Endothelial cell of umbilical vein (primary cell): ENCODE data around the gene FAM118B. TPM values are rescaled to one million over a fixed set of nuclear protein-coding genes. Genes with fewer than 3 reads are reported as not detected.

Experiments
- BruUV-seq: library from RNA; stranded (reverse); fragments of 400-500 nt; replicated peaks from 2 replicates; lab custom pipeline; 2021; lab: Mats Ljungman, UMichigan
- CTCF ChIA-PET: fragments of 300-600, 350-600 bp; sonication (Branson Sonifier 250); formaldehyde crosslinking; loops from one replicate; lab custom pipeline; 2021; ENCODE audit warnings: antibody characterized with exemption, inconsistent platforms; lab: Charles Lee
- POLR2A ChIA-PET: fragments of 300-600, 350-600 bp; sonication (Branson Sonifier 250); formaldehyde crosslinking; loops from one replicate; lab custom pipeline; 2021; ENCODE audit warnings: antibody characterized with exemption, inconsistent platforms; lab: Charles Lee
- DNase-seq: peaks from one replicate; pipeline ENCODE4 v3.0.0-alpha.2; 2011; ENCODE audit warnings: low read depth, low spot score
- FAIRE-seq: peaks from 2 replicates; lab custom pipeline; 2011; peaks lifted over from hg19 to GRCh38; lab: Jason Lieb, UNC
- H2AFZ ChIP-seq: 2 replicates; pipeline ENCODE4 v1.6.0; 2012; ENCODE audit warnings: low read depth, low read length, control low read depth, inconsistent platforms
- H3K27ac ChIP-seq: 2 replicates; pipeline ENCODE4 v1.5.1; 2011; ENCODE audit warnings: low read depth, mild to moderate bottlenecking, control low read depth, low read length, moderate library complexity; ENCODE audit not compliant: insufficient read depth
- H3K27me3 ChIP-seq, 2 experiments: 2 replicates each; pipeline versions ENCODE4 v1.6.0 to v1.6.1; 2011; ENCODE audit warnings: low read length in 2 of 2, mixed read lengths in 1 of 2; ENCODE audit not compliant: control insufficient read depth in 2 of 2, insufficient read depth in 2 of 2
- H3K36me3 ChIP-seq, 2 experiments: 2 replicates in 1 of 2; 3 replicates in 1 of 2; pipeline ENCODE4 v1.5.1; 2011; ENCODE audit warnings: low read length in 2 of 2, mild to moderate bottlenecking in 1 of 2, moderate library complexity in 1 of 2; ENCODE audit not compliant: control insufficient read depth in 2 of 2, insufficient read depth in 2 of 2; ENCODE audit errors: extremely low read depth in 1 of 2
- H3K4me1 ChIP-seq: 3 replicates; pipeline ENCODE4 v1.5.1; 2011; ENCODE audit warnings: mild to moderate bottlenecking, low read length; ENCODE audit not compliant: control insufficient read depth, insufficient read depth; ENCODE audit errors: extremely low read depth
- H3K4me2 ChIP-seq: 2 replicates; pipeline ENCODE4 v1.6.1; 2011; ENCODE audit warnings: low read length, control low read depth, mixed read lengths; ENCODE audit not compliant: insufficient read depth
- H3K4me3 ChIP-seq, 3 experiments: fragments of 200-600 bp in 1 of 3; sonication (generic), shearing (Covaris generic) in 1 of 3; replicated peaks in 1 of 3; 2 replicates each; pipeline ENCODE4 v1.5.1; 2011 to 2016; ENCODE audit warnings: control low read depth in 3 of 3, low read length in 3 of 3, mild to moderate bottlenecking in 2 of 3, inconsistent platforms in 1 of 3, low read depth in 1 of 3, moderate library complexity in 1 of 3; ENCODE audit not compliant: insufficient read depth in 1 of 3
- H3K79me2 ChIP-seq: 2 replicates; pipeline ENCODE4 v1.6.0; 2012; ENCODE audit warnings: low read length, inconsistent platforms; ENCODE audit not compliant: control insufficient read depth, insufficient read depth
- H3K9ac ChIP-seq: replicated peaks from 2 replicates; pipeline ENCODE3; 2011; ENCODE audit warnings: low read length, control low read depth; ENCODE audit not compliant: insufficient read depth; ENCODE audit errors: extremely low read depth
- H3K9me1 ChIP-seq: replicated peaks from 3 replicates; pipeline ENCODE4 v1.6.0; 2011; ENCODE audit warnings: mild to moderate bottlenecking, low read length; ENCODE audit not compliant: control insufficient read depth, insufficient read depth; ENCODE audit errors: extremely low read depth
- H3K9me3 ChIP-seq: replicated peaks from 2 replicates; pipeline ENCODE4 v1.5.1; 2012; ENCODE audit warnings: low read length, inconsistent platforms; ENCODE audit not compliant: control insufficient read depth, insufficient read depth
- H4K20me1 ChIP-seq: replicated peaks from 2 replicates; pipeline ENCODE3; 2011; ENCODE audit warnings: mild to moderate bottlenecking, low read length; ENCODE audit not compliant: control insufficient read depth, insufficient read depth; ENCODE audit errors: extremely low read depth
- CTCF ChIP-seq, 2 donors: IDR thresholded peaks; 1 replicate in 1 of 2; 2 replicates in 1 of 2; pipeline ENCODE4 v1.5.1; 2011; ENCODE audit warnings: low read length in 2 of 2, mild to moderate bottlenecking in 2 of 2, moderate library complexity in 2 of 2, control low read depth in 1 of 2, inconsistent platforms in 1 of 2, low read depth in 1 of 2; ENCODE audit not compliant: insufficient read depth in 1 of 2; ENCODE audit errors: extremely low read depth in 1 of 2
- EZH2 ChIP-seq: IDR thresholded peaks from 2 replicates; pipeline ENCODE4 v1.6.1; 2012; ENCODE audit warnings: borderline replicate concordance, low read depth, mild to moderate bottlenecking, moderate library complexity, low read length, inconsistent platforms; ENCODE audit not compliant: severe bottlenecking
- FOS ChIP-seq: IDR thresholded peaks from 2 replicates; pipeline ENCODE4 v1.6.1; 2011; ENCODE audit warnings: mild to moderate bottlenecking, low read length, moderate library complexity, borderline replicate concordance; ENCODE audit not compliant: insufficient read depth
- GATA2 ChIP-seq: IDR thresholded peaks from 2 replicates; pipeline ENCODE4 v1.7.0; 2011; ENCODE audit warnings: low read depth, mild to moderate bottlenecking, moderate library complexity, mixed read lengths, low read length; ENCODE audit not compliant: insufficient read length, insufficient read depth
- JUN ChIP-seq: IDR thresholded peaks from 2 replicates; pipeline ENCODE4 v1.6.1; 2011; ENCODE audit warnings: borderline replicate concordance, low read depth; ENCODE audit not compliant: insufficient read length, insufficient read depth
- MYC ChIP-seq: IDR thresholded peaks from one replicate; pipeline ENCODE4 v1.6.1; 2011; ENCODE audit warnings: mild to moderate bottlenecking, low read depth, low read length
- POLR2A ChIP-seq: IDR thresholded peaks from 2 replicates; pipeline ENCODE4 v1.6.1; 2012; ENCODE audit warnings: low read depth, mild to moderate bottlenecking, control low read depth, low read length
- POLR2AphosphoS5 ChIP-seq: IDR thresholded peaks from 2 replicates; pipeline ENCODE4 v1.6.1; 2012; ENCODE audit warnings: low read depth, mild to moderate bottlenecking, control low read depth, low read length, moderate library complexity; ENCODE audit not compliant: insufficient read depth
- dilution Hi-C: fragments of 300-500 bp; cut with MboI; formaldehyde crosslinking; loops from one replicate; pipeline ENCODE4 v1.15.0; 2019; ENCODE audit warnings: low sequenced_read_pairs; ENCODE audit not compliant: extremely low pct_ligation_motif_present
- intact Hi-C: fragments of 100-400 bp; cut with micrococcal nuclease; formaldehyde crosslinking; loops from one replicate; pipeline ENCODE4 v1.10.0; 2022
- polyA plus RNA-seq, 4 experiments: library from polyadenylated mRNA; depleted of rRNA in 3 of 4; stranded (reverse) in 3 of 4; unstranded in 1 of 4; fragments of >200 nt; gene quantifications; 2 replicates each; pipeline versions ENCODE4 v1.2.1 to v1.2.3, GENCODE V29; 2011 to 2012; ENCODE audit warnings: missing spikeins in 1 of 4
- total RNA-seq: library from RNA; stranded (reverse); gene quantifications from 2 replicates; pipeline ENCODE4 v1.2.3, GENCODE V29; 2021
- TF ChIP-seq, protein P1 (sequence below): IDR thresholded peaks from 2 replicates; pipeline ENCODE4 v1.6.1; 2011; ENCODE audit not compliant: insufficient read depth, insufficient read length

FAM118B gene
- total and polyA plus RNA-seq, 2 donors (not counting 3 experiments of a cell fraction or from before 2014, with no cell fraction given), result 26.6 to 35.8 TPM

DNA sequence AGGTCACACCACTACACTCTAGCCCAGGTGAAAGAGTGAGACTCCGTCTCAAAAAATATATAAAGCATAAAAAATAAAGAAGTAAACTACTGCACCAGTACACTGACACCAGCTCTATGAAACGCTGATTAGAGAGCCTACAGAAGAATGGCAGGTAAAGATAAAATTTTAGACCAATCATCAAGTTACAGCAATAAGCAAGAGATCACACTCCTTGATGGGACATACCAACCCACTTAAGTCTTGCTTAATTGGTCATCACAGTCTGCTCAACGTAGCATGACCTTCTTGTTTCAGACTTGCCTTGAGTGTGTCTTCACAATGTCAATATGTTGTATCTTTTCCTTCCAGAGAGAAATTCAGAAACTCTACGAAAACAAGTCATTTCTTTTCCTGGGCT, 44.6 kb downstream of the FAM118B start:
- no peak overlapping the region for H3K27ac ChIP-seq
- no peak overlapping the region for H2AFZ ChIP-seq
- no peak overlapping the region for H3K4me3 ChIP-seq
- no peak overlapping the region for H3K9ac ChIP-seq
- no TSS peak for BruUV-seq
- no peaks in the 10 kb centered on the region for H4K20me1 ChIP-seq
- no peaks in the 10 kb centered on the region for H3K79me2 ChIP-seq
- dilution Hi-C loops (no loop called here), intact Hi-C loops (no loop called here)
- no peaks in the 10 kb centered on the region for H3K27me3 ChIP-seq
- ChIA-PET CTCF (no interaction called here), POLR2A (no interaction called here)
- H3K4me2 ChIP-seq, result no peak overlapping the region
- H3K4me1 ChIP-seq, result no peaks in the 10 kb centered on the region
- H3K9me3 ChIP-seq, result no peaks in the 10 kb centered on the region
- TF ChIP-seq MYC (no peak), FOS (no peak)
- peaks cover 3% of the 10 kb centered on the region for H3K9me1 ChIP-seq
- no peak for DNase-seq
- FAIRE-seq, result no peak
- peaks cover 12 to 16% of the 10 kb centered on the region in 2 experiments for H3K36me3 ChIP-seq

- no peak overlapping the region for H3K9ac ChIP-seq
- ChIA-PET POLR2A (no interaction called here), CTCF (no interaction called here)
- H2AFZ ChIP-seq, result no peak overlapping the region
- no peak overlapping the region for H3K27ac ChIP-seq
- no peaks in the 10 kb centered on the region for H3K4me1 ChIP-seq
- BruUV-seq, result no TSS peak
- H3K9me3 ChIP-seq, result no peaks in the 10 kb centered on the region
- H3K36me3 ChIP-seq, result peaks cover 13 to 17% of the 10 kb centered on the region in 2 experiments
- intact Hi-C loops (no loop called here), dilution Hi-C loops (no loop called here)
- no peaks in the 10 kb centered on the region for H4K20me1 ChIP-seq
- H3K4me3 ChIP-seq, result no peak overlapping the region
- H3K9me1 ChIP-seq, result peaks cover 3% of the 10 kb centered on the region
- H3K79me2 ChIP-seq, result no peaks in the 10 kb centered on the region
- DNase-seq, result no peak
- no peak overlapping the region for H3K4me2 ChIP-seq
- no peaks in the 10 kb centered on the region for H3K27me3 ChIP-seq
- FAIRE-seq, result no peak
- no peak for TF ChIP-seq MYC
- TF ChIP-seq FOS, result no peak
- TF ChIP-seq, protein P1, sequence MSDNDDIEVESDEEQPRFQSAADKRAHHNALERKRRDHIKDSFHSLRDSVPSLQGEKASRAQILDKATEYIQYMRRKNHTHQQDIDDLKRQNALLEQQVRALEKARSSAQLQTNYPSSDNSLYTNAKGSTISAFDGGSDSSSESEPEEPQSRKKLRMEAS, result no peak
- no peak for TF ChIP-seq EZH2
- no peak for TF ChIP-seq GATA2
- TF ChIP-seq JUN, result no peak
- no peak for TF ChIP-seq POLR2A
- no peak for TF ChIP-seq POLR2AphosphoS5
- no peak for TF ChIP-seq CTCF (IDR thresholded peaks at IDR 0.05; ENCODE audit: extremely low read depth in 1 of 2, insufficient read depth in 1 of 2, low read depth in 1 of 2, low read length in 2 of 2)
Measured at GRCh38 chr11:126257144-126257543, 45.6 kb downstream of the FAM118B start.
